ENCODE data around the gene PPP1R12C.
"Not testable (repeated sequence)": the region's sequence is repeated elsewhere in the genome, so short reads cannot be mapped to it uniquely, and the experiment has no call there.

Gene PPP1R12C

DNA sequence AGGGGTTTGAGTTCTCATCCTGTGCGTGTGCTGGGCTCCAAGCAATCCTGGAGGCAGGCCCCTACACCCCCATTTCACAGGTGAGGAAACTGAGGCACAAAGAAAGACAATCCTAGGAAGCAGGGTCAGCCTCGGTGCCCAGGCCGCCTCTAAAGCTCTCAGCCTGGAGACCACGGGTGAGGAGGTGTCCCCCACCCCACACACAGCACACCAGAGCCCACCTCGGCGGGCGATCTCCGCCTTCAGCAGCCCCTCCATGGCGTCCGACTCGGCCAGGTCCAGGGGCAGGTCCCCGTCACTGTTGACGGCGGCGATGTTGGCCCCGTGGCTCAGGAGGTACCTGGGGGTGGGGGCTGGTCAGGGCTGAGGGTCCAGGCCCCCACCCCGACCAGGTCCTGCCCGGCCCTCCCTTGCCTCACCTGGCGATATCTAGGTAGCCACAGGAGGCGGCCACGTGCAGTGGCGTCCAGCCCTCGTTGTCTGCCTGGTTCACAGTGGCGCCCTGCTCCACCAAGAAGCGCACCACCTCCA, 5.1 kb downstream of the PPP1R12C start:
- Histone ChIP-seq H3K27ac (ENCODE audit: low read depth, low read length, poor library complexity, severe bottlenecking) (peak overlapping the region; percentile 64), H3K4me3 (ENCODE audit: low read depth, low read length, poor library complexity, severe bottlenecking) (no peak overlapping the region), H3F3A (ENCODE audit: insufficient read depth, low read length) (no peaks in the 10 kb centered on the region), H3K4me1 (ENCODE audit: insufficient read depth, low read length, severe bottlenecking) (peaks cover 36% of the 10 kb centered on the region), H2AFZ (ENCODE audit: low read length) (no peak overlapping the region), H3K9ac (ENCODE audit: low read length) (no peak overlapping the region), H3K27me3 (ENCODE audit: insufficient read depth, low read length) (no peaks in the 10 kb centered on the region), H3K4me2 (ENCODE audit: low read length) (0 out of 2 replicates have a peak overlapping the region, but pooled peaks have one; percentile 36), H3K79me2 (ENCODE audit: insufficient read depth, low read length) (no peaks in the 10 kb centered on the region), H4K20me1 (ENCODE audit: insufficient read depth, low read length) (no peaks in the 10 kb centered on the region), H3K9me3 (ENCODE audit: low read length) (no peaks in the 10 kb centered on the region), H3K9me2 (ENCODE audit: low read depth, low read length) (no peaks in the 10 kb centered on the region), H3K36me3 (ENCODE audit: insufficient read depth, low read length) (peaks cover 24% of the 10 kb centered on the region; the same call in 1 of the 2 replicates)
- TF ChIP-seq, protein P1, sequence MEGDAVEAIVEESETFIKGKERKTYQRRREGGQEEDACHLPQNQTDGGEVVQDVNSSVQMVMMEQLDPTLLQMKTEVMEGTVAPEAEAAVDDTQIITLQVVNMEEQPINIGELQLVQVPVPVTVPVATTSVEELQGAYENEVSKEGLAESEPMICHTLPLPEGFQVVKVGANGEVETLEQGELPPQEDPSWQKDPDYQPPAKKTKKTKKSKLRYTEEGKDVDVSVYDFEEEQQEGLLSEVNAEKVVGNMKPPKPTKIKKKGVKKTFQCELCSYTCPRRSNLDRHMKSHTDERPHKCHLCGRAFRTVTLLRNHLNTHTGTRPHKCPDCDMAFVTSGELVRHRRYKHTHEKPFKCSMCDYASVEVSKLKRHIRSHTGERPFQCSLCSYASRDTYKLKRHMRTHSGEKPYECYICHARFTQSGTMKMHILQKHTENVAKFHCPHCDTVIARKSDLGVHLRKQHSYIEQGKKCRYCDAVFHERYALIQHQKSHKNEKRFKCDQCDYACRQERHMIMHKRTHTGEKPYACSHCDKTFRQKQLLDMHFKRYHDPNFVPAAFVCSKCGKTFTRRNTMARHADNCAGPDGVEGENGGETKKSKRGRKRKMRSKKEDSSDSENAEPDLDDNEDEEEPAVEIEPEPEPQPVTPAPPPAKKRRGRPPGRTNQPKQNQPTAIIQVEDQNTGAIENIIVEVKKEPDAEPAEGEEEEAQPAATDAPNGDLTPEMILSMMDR (IDR thresholded peaks at IDR 0.05; ENCODE audit: low read length) = no peak
- TF ChIP-seq EZH2 (IDR thresholded peaks at IDR 0.05; ENCODE audit: borderline replicate concordance, low read length) = no peak

DNA sequence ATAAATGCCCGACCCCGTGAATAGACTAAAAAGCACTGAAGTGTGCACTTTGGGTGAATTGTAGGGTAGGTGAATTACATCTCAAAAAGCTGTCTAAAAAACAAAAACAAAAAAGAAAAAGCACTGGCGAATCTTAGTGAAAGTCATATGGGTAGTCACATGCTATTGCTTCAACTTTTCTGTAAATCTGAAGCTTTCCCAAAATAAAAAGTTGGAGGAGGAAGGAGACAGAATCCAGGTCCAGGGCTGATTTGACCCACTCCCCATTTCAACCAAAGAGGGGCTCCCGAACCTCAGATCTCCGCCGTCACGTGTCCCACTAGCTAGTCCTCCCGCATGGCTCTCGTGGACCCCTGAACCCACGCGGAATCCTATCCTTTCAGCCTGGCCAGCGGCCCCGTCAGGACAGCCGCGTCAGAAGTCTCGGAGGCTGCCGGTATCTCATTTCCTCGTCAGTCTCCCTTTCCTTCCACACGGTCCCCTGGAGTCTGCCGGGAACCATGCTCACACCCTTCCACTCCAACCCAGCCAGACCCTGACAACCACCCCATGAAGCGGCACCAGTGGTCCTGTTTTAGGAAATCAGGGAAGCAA, 6.1 kb downstream of the PPP1R12C start:
- peaks cover 24% of the 10 kb centered on the region; the same call in 1 of the 2 replicates for H3K36me3 ChIP-seq (ENCODE audit: insufficient read depth, low read length)
- H3K27ac ChIP-seq (ENCODE audit: low read depth, low read length, poor library complexity, severe bottlenecking) = no peak overlapping the region
- H3K27me3 ChIP-seq (ENCODE audit: insufficient read depth, low read length) = no peaks in the 10 kb centered on the region
- H3K79me2 ChIP-seq (ENCODE audit: insufficient read depth, low read length) = no peaks in the 10 kb centered on the region
- H3K9me2 ChIP-seq (ENCODE audit: low read depth, low read length) = no peaks in the 10 kb centered on the region
- no peak overlapping the region for H3K4me3 ChIP-seq (ENCODE audit: low read depth, low read length, poor library complexity, severe bottlenecking)
- H3K4me1 ChIP-seq (ENCODE audit: insufficient read depth, low read length, severe bottlenecking) = peaks cover 36% of the 10 kb centered on the region
- TF ChIP-seq, protein P1 (IDR thresholded peaks at IDR 0.05; ENCODE audit: low read length) = no peak
- TF ChIP-seq EZH2 (IDR thresholded peaks at IDR 0.05; ENCODE audit: borderline replicate concordance, low read length) = no peak
- no peaks in the 10 kb centered on the region for H3F3A ChIP-seq (ENCODE audit: insufficient read depth, low read length)
- no peak overlapping the region for H2AFZ ChIP-seq (ENCODE audit: low read length)
- H3K9me3 ChIP-seq (ENCODE audit: low read length) = no peaks in the 10 kb centered on the region
- no peaks in the 10 kb centered on the region for H4K20me1 ChIP-seq (ENCODE audit: insufficient read depth, low read length)
- no peak overlapping the region for H3K4me2 ChIP-seq (ENCODE audit: low read length)
- no peak overlapping the region for H3K9ac ChIP-seq (ENCODE audit: low read length)

DNA sequence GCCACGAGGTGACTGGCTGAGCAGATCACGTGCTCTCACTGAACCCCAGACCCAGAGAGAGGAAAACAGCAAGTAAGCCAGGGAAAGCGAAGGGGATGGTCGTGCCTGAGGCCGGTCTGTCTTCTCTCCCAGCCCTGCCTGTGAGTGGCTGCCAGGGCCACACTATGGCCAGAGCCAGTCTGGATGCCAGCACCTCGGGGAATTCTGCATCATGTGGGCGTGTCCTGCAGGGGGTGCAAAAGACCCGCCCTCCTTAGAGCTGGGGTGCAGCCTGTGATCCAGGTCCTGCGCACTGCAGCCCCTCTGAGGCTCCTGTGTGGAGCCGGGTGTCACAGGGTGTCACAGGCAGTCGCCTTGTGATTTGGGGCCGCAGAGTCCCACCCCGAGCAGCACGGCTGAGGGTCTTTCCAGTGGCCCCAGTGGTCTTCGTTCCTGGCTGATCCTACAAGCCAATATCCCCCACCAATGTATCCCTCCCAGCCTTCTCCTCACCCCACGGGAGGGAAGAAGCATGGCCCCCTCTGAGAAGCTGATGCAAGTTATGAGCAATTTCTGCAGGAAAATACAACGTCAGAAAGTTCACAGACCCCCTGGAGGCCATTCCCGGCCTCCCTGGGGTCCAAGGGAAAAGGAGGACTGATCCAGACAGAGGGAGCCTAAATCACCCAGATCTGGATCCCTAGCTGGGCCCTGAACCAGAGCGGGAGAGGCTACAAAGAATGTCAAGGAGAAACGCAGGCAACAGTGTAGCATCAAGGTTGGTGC, 7.7 kb downstream of the PPP1R12C start:
- Histone ChIP-seq H3K9me3 (ENCODE audit: low read length) (no peaks in the 10 kb centered on the region), H3K79me2 (ENCODE audit: insufficient read depth, low read length) (no peaks in the 10 kb centered on the region), H4K20me1 (ENCODE audit: insufficient read depth, low read length) (no peaks in the 10 kb centered on the region), H3K4me2 (ENCODE audit: low read length) (no peak overlapping the region), H3K27me3 (ENCODE audit: insufficient read depth, low read length) (no peaks in the 10 kb centered on the region), H3K27ac (ENCODE audit: low read depth, low read length, poor library complexity, severe bottlenecking) (no peak overlapping the region), H3K4me1 (ENCODE audit: insufficient read depth, low read length, severe bottlenecking) (peaks cover 22% of the 10 kb centered on the region), H3K4me3 (ENCODE audit: low read depth, low read length, poor library complexity, severe bottlenecking) (no peak overlapping the region), H3K9me2 (ENCODE audit: low read depth, low read length) (no peaks in the 10 kb centered on the region), H2AFZ (ENCODE audit: low read length) (no peak overlapping the region), H3F3A (ENCODE audit: insufficient read depth, low read length) (no peaks in the 10 kb centered on the region), H3K9ac (ENCODE audit: low read length) (no peak overlapping the region), H3K36me3 (ENCODE audit: insufficient read depth, low read length) (peaks cover 24% of the 10 kb centered on the region; the same call in 1 of the 2 replicates)
- TF ChIP-seq, protein P1 (IDR thresholded peaks at IDR 0.05; ENCODE audit: low read length) = no peak
- no peak for TF ChIP-seq EZH2 (IDR thresholded peaks at IDR 0.05; ENCODE audit: borderline replicate concordance, low read length)

DNA sequence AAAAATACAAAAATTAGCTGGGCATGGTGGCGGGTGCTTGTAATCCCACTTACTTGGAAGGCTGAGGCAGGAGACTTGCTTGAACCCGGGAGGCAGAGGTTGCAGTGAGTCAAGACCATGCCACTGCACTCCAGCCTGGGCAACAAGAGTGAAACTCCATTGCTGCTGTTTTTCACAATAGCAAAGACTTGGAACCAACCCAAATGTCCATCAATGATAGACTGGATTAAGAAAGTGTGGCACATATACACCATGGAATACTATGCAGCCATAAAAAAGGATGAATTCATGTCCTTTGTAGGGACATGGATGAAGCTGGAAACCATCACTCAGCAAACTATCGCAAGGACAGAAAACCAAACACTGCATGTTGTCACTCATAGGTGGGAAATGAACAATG, 10.2 kb downstream of the PPP1R12C start:
- not testable (repeated sequence) for H3K4me3 ChIP-seq (ENCODE audit: low read depth, low read length, poor library complexity, severe bottlenecking); H3K9me2 ChIP-seq (ENCODE audit: low read depth, low read length); H3K4me1 ChIP-seq (ENCODE audit: insufficient read depth, low read length, severe bottlenecking); H4K20me1 ChIP-seq (ENCODE audit: insufficient read depth, low read length); H3K79me2 ChIP-seq (ENCODE audit: insufficient read depth, low read length); H3K9ac ChIP-seq (ENCODE audit: low read length); H3K4me2 ChIP-seq (ENCODE audit: low read length); H3K27me3 ChIP-seq (ENCODE audit: insufficient read depth, low read length); H2AFZ ChIP-seq (ENCODE audit: low read length); H3F3A ChIP-seq (ENCODE audit: insufficient read depth, low read length); H3K27ac ChIP-seq (ENCODE audit: low read depth, low read length, poor library complexity, severe bottlenecking); H3K9me3 ChIP-seq (ENCODE audit: low read length)
- peaks cover 33% of the 10 kb centered on the region for H3K36me3 ChIP-seq (ENCODE audit: insufficient read depth, low read length)

Data from OCI-LY1 (cell line).